ENCODE results near the gene PI4K2A. TPM values are rescaled to one million over a fixed set of nuclear protein-coding genes. Genes with fewer than 3 reads are reported as not detected.

The PI4K2A gene
- total RNA-seq, 2 donors from 2014 or later, result 18.0 to 22.9 TPM

- no peak overlapping the region for H3K4me3 ChIP-seq
- H3K4me1 ChIP-seq (ENCODE audit: control insufficient read depth in 1 of 2, low read depth in 2 of 2), result peaks cover 38 to 70% of the 10 kb centered on the region in 2 donors
- H3K27me3 ChIP-seq (replicated peaks; ENCODE audit: insufficient read depth), result no peaks in the 10 kb centered on the region
- H3K9me3 ChIP-seq, result no peaks in the 10 kb centered on the region
- ATAC-seq (ENCODE audit: insufficient number of reproducible peaks, low FRiP score, low read depth), result no peak
- DNase-seq (ENCODE audit: low spot score), result no peak
- peak overlapping the region; percentile 84 to 99 for H3K27ac ChIP-seq
- no peaks in the 10 kb centered on the region for H3K36me3 ChIP-seq
- no peak for TF ChIP-seq CTCF (IDR thresholded peaks at IDR 0.05)
These were observed 42.7 kb upstream of the PI4K2A start for GRCh38 chr10:97597778-97598177.

- Histone ChIP-seq H3K9me3 (no peaks in the 10 kb centered on the region), H3K4me1 (ENCODE audit: control insufficient read depth in 1 of 2, low read depth in 2 of 2) (peaks cover 31 to 62% of the 10 kb centered on the region in 2 donors), H3K27me3 (replicated peaks; ENCODE audit: insufficient read depth) (no peaks in the 10 kb centered on the region), H3K27ac (peak overlapping the region in 1 of 2 donors; percentile 84), H3K4me3 (no peak overlapping the region), H3K36me3 (no peaks in the 10 kb centered on the region)
- ATAC-seq (ENCODE audit: insufficient number of reproducible peaks, low FRiP score, low read depth), result no peak
- no peak for DNase-seq (ENCODE audit: low spot score)
- TF ChIP-seq CTCF (IDR thresholded peaks at IDR 0.05), result no peak
These were observed 41.8 kb upstream of the PI4K2A start for GRCh38 chr10:97598407-97599271.

GRCh38 chr10:97599272-97599619 is 41.2 kb upstream of the PI4K2A start:
- Histone ChIP-seq H3K27me3 (replicated peaks; ENCODE audit: insufficient read depth) (no peaks in the 10 kb centered on the region), H3K27ac (no peak overlapping the region), H3K4me1 (ENCODE audit: control insufficient read depth in 1 of 2, low read depth in 2 of 2) (peaks cover 28 to 56% of the 10 kb centered on the region in 2 donors), H3K36me3 (no peaks in the 10 kb centered on the region), H3K9me3 (no peaks in the 10 kb centered on the region), H3K4me3 (no peak overlapping the region)
- DNase-seq (ENCODE audit: low spot score), result no peak
- no peak for ATAC-seq (ENCODE audit: insufficient number of reproducible peaks, low FRiP score, low read depth)
- TF ChIP-seq CTCF (IDR thresholded peaks at IDR 0.05), result no peak

- Histone ChIP-seq H3K4me1 (ENCODE audit: control insufficient read depth in 1 of 2, low read depth in 2 of 2) (peaks cover 24 to 43% of the 10 kb centered on the region in 2 donors), H3K9me3 (no peaks in the 10 kb centered on the region), H3K36me3 (no peaks in the 10 kb centered on the region), H3K27ac (no peak overlapping the region), H3K27me3 (replicated peaks; ENCODE audit: insufficient read depth) (no peaks in the 10 kb centered on the region), H3K4me3 (no peak overlapping the region)
- DNase-seq (ENCODE audit: low spot score), result no peak
- ATAC-seq (ENCODE audit: insufficient number of reproducible peaks, low FRiP score, low read depth), result no peak
- no peak for TF ChIP-seq CTCF (IDR thresholded peaks at IDR 0.05)
These were observed 39.9 kb upstream of the PI4K2A start for GRCh38 chr10:97600616-97601015.

- no peak for DNase-seq (ENCODE audit: low spot score)
- H3K4me3 ChIP-seq, result no peak overlapping the region
- no peaks in the 10 kb centered on the region for H3K27me3 ChIP-seq (replicated peaks; ENCODE audit: insufficient read depth)
- H3K27ac ChIP-seq, result peak overlapping the region; percentile 55 to 74
- no peak for TF ChIP-seq CTCF (IDR thresholded peaks at IDR 0.05)
- no peaks in the 10 kb centered on the region for H3K9me3 ChIP-seq
- no peak for ATAC-seq (ENCODE audit: insufficient number of reproducible peaks, low FRiP score, low read depth)
- no peaks in the 10 kb centered on the region for H3K36me3 ChIP-seq
- H3K4me1 ChIP-seq (ENCODE audit: control insufficient read depth in 1 of 2, low read depth in 2 of 2), result peaks cover 17 to 34% of the 10 kb centered on the region in 2 donors
These were observed 38.9 kb upstream of the PI4K2A start for GRCh38 chr10:97601268-97602215.
